ENCODE results near the gene C2orf68.
"Not testable (repeated sequence)": the region's sequence is repeated elsewhere in the genome, so short reads cannot be mapped to it uniquely, and the experiment has no call there.

Gene C2orf68

DNA sequence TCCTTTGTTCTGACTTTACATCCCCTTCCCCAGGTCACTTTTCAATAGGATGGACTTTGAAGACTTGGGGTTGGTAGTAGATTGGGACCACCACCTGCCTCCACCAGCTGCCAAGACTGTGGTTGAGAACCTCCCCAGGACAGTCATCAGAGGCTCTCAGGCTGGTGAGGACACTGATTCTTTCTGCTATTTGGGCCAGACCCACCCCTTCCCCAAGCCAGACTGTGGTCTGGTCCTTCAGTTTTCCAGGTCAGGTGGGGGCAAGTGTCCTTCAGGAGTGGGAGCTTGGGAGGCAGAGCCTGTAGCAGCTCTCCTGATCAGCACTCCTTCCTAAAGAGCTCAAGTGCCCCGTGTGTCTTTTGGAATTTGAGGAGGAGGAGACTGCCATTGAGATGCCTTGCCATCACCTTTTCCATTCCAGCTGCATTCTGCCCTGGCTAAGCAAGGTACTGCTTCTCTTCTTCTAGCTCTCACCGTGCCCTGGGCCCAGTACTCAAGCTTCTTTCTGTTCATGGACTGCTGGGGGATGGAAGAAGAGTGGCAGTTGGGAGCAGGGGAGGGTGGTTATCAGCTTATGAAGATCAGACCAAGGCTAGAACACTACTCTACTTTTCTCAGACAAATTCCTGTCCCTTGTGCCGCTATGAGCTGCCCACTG, 15.3 kb downstream of the C2orf68 start:
- DNase-seq (ENCODE audit: low spot score): no peak
- POLR2A ChIA-PET (ENCODE audit: low non-redundant PET): no interaction called here
- TF ChIP-seq, protein P1, sequence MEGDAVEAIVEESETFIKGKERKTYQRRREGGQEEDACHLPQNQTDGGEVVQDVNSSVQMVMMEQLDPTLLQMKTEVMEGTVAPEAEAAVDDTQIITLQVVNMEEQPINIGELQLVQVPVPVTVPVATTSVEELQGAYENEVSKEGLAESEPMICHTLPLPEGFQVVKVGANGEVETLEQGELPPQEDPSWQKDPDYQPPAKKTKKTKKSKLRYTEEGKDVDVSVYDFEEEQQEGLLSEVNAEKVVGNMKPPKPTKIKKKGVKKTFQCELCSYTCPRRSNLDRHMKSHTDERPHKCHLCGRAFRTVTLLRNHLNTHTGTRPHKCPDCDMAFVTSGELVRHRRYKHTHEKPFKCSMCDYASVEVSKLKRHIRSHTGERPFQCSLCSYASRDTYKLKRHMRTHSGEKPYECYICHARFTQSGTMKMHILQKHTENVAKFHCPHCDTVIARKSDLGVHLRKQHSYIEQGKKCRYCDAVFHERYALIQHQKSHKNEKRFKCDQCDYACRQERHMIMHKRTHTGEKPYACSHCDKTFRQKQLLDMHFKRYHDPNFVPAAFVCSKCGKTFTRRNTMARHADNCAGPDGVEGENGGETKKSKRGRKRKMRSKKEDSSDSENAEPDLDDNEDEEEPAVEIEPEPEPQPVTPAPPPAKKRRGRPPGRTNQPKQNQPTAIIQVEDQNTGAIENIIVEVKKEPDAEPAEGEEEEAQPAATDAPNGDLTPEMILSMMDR (conservative IDR thresholded peaks at IDR 0.05; ENCODE audit: low read depth): no peak
- H3K27ac ChIP-seq: peak overlapping the region; percentile 96
- CTCF ChIA-PET: interaction anchor here (1.2 kb wide), 1 partner anchor 44 kb away, joined by 3 read pairs; no protein-coding TSS in a partner anchor

- TF ChIP-seq, protein P1 (conservative IDR thresholded peaks at IDR 0.05; ENCODE audit: low read depth): no peak
- DNase-seq (ENCODE audit: low spot score): no peak
- peak overlapping the region; percentile 96 for H3K27ac ChIP-seq
- ChIA-PET CTCF (no interaction called here), POLR2A (ENCODE audit: low non-redundant PET) (interaction anchor here (0.6 to 1.5 kb wide), 2 partner anchors 19 to 213 kb away, joined by 5 to 6 read pairs; partner anchors contain the start of gene VAMP8)
Measured at GRCh38 chr2:85596026-85596333, 15.9 kb downstream of the C2orf68 start.

DNA sequence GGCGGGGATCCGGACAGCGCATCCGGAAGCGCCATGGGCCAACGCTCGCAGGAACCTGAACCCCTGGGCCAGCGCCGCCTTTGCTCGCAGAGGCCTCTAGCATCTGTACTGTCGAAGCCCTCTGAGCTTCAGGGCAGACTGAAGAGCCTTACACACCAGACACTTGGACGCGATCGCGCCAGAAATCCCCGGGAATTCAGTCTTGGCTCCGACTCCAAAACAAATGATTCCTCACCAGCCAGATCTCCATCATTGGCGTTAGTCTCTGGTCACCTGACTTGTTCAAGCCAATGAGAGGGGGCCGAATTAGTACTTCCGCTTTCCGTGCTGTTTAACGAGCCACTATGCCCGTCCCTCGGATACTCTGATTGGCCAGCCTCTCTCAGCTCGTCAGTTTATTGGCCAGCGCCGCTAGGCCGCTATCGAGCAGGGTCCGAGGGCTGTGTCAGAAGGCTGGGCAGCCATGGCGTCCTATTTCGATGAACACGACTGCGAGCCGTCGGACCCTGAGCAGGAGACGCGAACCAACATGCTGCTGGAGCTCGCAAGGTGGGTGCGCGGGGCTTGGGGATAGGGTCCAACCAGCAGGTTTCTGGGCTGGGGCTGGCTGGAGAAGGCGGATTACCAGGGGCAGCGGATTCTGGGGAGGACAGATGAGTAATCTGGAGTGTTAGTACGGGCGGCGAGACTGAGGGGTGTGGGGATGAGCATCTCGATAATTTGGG, 16.4 kb downstream of the C2orf68 start, which contains the start of gene RNF181:
TSS of gene RNF181 (plus strand) at position 445 of the 725 bp plus-strand sequence. CDS start at position 464, 19 bp downstream.
- DNase-seq (ENCODE audit: low spot score): peak; percentile 97
- TF ChIP-seq, protein P1 (conservative IDR thresholded peaks at IDR 0.05; ENCODE audit: low read depth): no peak
- ChIA-PET POLR2A (ENCODE audit: low non-redundant PET) (interaction anchor here (0.5 to 1.5 kb wide), 4 partner anchors 10 to 213 kb away, joined by 3 to 6 read pairs (median 4); partner anchors contain the start of gene VAMP8), CTCF (interaction anchor here (0.6 to 1.6 kb wide), 2 partner anchors 9 to 209 kb away, joined by 3 read pairs; no protein-coding TSS in a partner anchor)
- H3K27ac ChIP-seq: peak within 1 kb of the TSS; percentile 96

DNA sequence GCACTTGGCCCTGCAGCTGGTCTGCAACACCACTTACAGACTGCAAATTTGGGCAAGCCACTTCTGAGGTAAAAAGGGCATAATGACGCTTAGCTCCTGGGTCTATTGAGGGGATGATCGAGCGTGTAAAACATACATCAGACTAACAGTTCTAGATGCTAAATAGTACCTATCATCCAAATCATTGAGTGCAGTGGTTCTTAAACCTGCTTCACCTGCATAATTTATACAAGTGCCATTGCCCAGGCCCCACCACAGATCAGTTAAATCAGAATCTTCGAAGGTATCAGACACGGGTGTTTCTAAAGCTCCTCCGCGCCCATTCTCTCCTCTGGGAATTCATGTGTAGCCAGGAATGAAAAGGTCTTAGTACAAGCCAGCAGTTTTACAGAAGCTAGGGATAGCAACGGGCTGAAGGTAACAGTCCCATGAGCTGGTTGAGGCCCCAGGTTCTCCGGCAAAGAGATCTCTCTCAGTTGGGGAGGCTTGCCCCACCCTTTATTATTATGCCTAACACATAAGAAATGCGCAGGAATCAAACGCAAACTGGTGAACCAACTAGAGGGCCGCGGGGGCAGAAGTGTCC, 17.1 kb downstream of the C2orf68 start:
- H3K27ac ChIP-seq: peak overlapping the region; percentile 96
- POLR2A ChIA-PET (ENCODE audit: low non-redundant PET): interaction anchor here (0.5 to 1.5 kb wide), 3 partner anchors 10 to 131 kb away, joined by 3 to 6 read pairs (median 3); partner anchors contain the start of gene VAMP8
- TF ChIP-seq, protein P1 (conservative IDR thresholded peaks at IDR 0.05; ENCODE audit: low read depth): no peak
- CTCF ChIA-PET: interaction anchor here (0.6 to 1.6 kb wide), 3 partner anchors 10 to 209 kb away, joined by 3 read pairs; partner anchors contain the start of gene VAMP8
- DNase-seq (ENCODE audit: low spot score): no peak

GRCh38 chr2:85593023-85593422, 18.8 kb downstream of the C2orf68 start:
- TF ChIP-seq, protein P1 (conservative IDR thresholded peaks at IDR 0.05; ENCODE audit: low read depth): no peak
- peak overlapping the region; percentile 22 for H3K27ac ChIP-seq
- DNase-seq (ENCODE audit: low spot score): no peak
- ChIA-PET POLR2A (ENCODE audit: low non-redundant PET) (no interaction called here), CTCF (interaction anchor here (1.0 kb wide), 1 partner anchor 12 kb away, joined by 3 read pairs; no protein-coding TSS in a partner anchor)

DNA sequence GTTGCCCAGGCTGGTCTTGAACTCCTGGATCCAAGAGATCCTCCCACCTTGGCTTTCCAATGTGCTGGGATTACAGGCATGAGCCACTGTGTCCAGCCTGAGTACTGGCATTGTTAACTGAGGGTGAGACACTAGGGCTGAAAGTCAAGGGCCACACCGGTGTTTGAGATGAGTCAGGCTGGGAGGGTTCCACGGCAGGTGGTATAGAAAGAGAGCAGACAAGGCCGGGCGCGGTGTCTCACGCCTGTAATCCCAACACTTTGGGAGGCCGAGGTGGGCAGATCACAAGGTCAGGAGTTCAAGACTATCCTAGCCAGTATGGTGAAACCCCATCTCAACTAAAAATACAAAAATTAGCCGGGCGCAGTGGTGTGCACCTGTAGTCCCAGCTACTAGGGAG, 19.6 kb downstream of the C2orf68 start:
- DNase-seq (ENCODE audit: low spot score); H3K27ac ChIP-seq; POLR2A ChIA-PET (ENCODE audit: low non-redundant PET): not testable (repeated sequence)
- CTCF ChIA-PET: interaction anchor here (1.0 kb wide), 1 partner anchor 11 kb away, joined by 3 read pairs; no protein-coding TSS in a partner anchor
